Tibial nerve (tissue), 4 donors: ENCODE results near the gene ERFL.

ENCODE experiments used
- CTCF ChIP-seq, 5 experiments: fragments of 200-600 bp in 3 of 5; fragments of 450-650 bp in 2 of 5; sonication (generic) in 3 of 5; IDR thresholded peaks; one replicate each; pipeline ENCODE4 v1.5.1; 2016 to 2019; ENCODE audit warnings: antibody characterized with exemption in 5 of 5, mild to moderate bottlenecking in 3 of 5, moderate library complexity in 2 of 5
- EP300 ChIP-seq, 2 donors: sonication (generic); formaldehyde crosslinking; IDR thresholded peaks; one replicate each; pipeline ENCODE4 v1.6.1; 2017; ENCODE audit warnings: antibody characterized with exemption in 2 of 2, mild to moderate bottlenecking in 1 of 2

GRCh38 chr19:41863209-41863931 lies 64.9 kb downstream of the ERFL start:
- no peak for TF ChIP-seq CTCF (IDR thresholded peaks at IDR 0.05)
- TF ChIP-seq EP300 (IDR thresholded peaks at IDR 0.05): no peak
